OCI-LY7 (cell line): ENCODE measurements around the gene SPECC1L.

ENCODE experiments used
- EZH2phosphoT487 ChIP-seq: fragments of 200-600 bp; sonication (generic); IDR thresholded peaks from 2 replicates; pipeline ENCODE4 v1.6.1; 2018; ENCODE audit warnings: low read depth, borderline replicate concordance, mild to moderate bottlenecking, mixed run types, antibody characterized with exemption, low read length, moderate library complexity, mixed read lengths
- TF ChIP-seq, protein P1 (sequence below): fragments of 200-600 bp; sonication (generic); conservative IDR thresholded peaks from 2 replicates; pipeline ENCODE4 v1.5.1; 2014; ENCODE audit warnings: mild to moderate bottlenecking, antibody characterized with exemption, low read length, moderate library complexity, mixed read lengths

DNA sequence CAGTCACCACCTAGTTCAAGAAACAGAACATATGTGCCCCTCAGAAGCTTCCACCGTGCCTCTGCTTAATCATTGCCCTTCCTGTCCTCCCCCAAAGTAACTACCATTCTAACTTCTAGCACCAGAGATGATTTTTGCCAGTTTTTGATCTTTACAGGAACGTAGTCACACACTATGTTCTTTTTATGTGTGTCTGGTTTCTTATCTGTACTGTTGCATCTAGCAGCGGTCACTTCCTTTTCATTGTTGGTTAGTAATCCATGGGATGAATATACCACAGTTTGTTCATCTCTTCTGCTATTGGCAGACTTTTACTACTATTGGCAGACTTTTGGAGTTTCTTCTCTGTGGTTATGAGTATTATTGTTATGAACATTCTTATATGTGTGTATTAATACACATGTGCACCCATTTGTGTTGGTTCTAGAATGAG, 34.6 kb downstream of the SPECC1L start:
- TF ChIP-seq, protein P1, sequence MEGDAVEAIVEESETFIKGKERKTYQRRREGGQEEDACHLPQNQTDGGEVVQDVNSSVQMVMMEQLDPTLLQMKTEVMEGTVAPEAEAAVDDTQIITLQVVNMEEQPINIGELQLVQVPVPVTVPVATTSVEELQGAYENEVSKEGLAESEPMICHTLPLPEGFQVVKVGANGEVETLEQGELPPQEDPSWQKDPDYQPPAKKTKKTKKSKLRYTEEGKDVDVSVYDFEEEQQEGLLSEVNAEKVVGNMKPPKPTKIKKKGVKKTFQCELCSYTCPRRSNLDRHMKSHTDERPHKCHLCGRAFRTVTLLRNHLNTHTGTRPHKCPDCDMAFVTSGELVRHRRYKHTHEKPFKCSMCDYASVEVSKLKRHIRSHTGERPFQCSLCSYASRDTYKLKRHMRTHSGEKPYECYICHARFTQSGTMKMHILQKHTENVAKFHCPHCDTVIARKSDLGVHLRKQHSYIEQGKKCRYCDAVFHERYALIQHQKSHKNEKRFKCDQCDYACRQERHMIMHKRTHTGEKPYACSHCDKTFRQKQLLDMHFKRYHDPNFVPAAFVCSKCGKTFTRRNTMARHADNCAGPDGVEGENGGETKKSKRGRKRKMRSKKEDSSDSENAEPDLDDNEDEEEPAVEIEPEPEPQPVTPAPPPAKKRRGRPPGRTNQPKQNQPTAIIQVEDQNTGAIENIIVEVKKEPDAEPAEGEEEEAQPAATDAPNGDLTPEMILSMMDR = no peak
- no peak for TF ChIP-seq EZH2phosphoT487
